Sigmoid colon (tissue), 7 donors: Measurements from ENCODE around the gene MRPL20. TPM values are rescaled to one million over a fixed set of nuclear protein-coding genes. Genes with fewer than 3 reads are reported as not detected.
A peak's percentile ranks its signal among the peaks of the same experiment; 100 is the strongest.

Source experiments
- DNase-seq: peaks from one replicate; pipeline ENCODE4 v3.0.0-alpha.2; 2019
- H3K27ac ChIP-seq, 4 donors: fragments of 200-600 bp; sonication (generic); one replicate each; pipeline ENCODE4 v1.5.1; 2016 to 2019; ENCODE audit warnings: mild to moderate bottlenecking in 1 of 4
- H3K27me3 ChIP-seq, 3 donors: fragments of 200-600 bp; sonication (generic); one replicate each; pipeline ENCODE4 v1.5.1; 2019; ENCODE audit warnings: mild to moderate bottlenecking in 1 of 3
- H3K36me3 ChIP-seq, 4 donors: fragments of 200-600 bp; sonication (generic); one replicate each; pipeline ENCODE4 v1.5.1; 2016 to 2019
- H3K4me1 ChIP-seq, 4 donors: fragments of 200-600 bp; sonication (generic); one replicate each; pipeline ENCODE4 v1.5.1; 2017 to 2019
- H3K4me3 ChIP-seq, 4 donors: fragments of 200-600 bp; sonication (generic); one replicate each; pipeline ENCODE4 v1.5.1; 2017 to 2019; ENCODE audit warnings: mild to moderate bottlenecking in 2 of 4, moderate library complexity in 1 of 4
- H3K9me3 ChIP-seq, 4 donors: fragments of 200-600 bp in 3 of 4; sonication (generic) in 3 of 4; one replicate each; pipeline versions ENCODE4 v1.5.1 to v1.6.1; 2013 to 2019
- EP300 ChIP-seq, 4 donors: sonication (generic); formaldehyde crosslinking; IDR thresholded peaks; one replicate each; pipeline ENCODE4 v1.6.1; 2017; ENCODE audit warnings: antibody characterized with exemption in 4 of 4
- POLR2A ChIP-seq, 2 donors: fragments of 450-650 bp; IDR thresholded peaks; one replicate each; pipeline ENCODE4 v1.6.1; 2016; ENCODE audit warnings: antibody characterized with exemption in 2 of 2, mild to moderate bottlenecking in 2 of 2, moderate library complexity in 2 of 2
- POLR2AphosphoS5 ChIP-seq, 4 donors: sonication (generic); formaldehyde crosslinking; IDR thresholded peaks; one replicate each; pipeline ENCODE4 v1.6.1; 2017; ENCODE audit warnings: antibody characterized with exemption in 4 of 4
- WGBS, 2 donors: extraction: QIAGEN DNeasy Blood & Tissue Kit; methylation state at CpG; one replicate each; pipeline ENCODE4 v1.1.7; 2013; 5-methylcytosine and 5-hydroxymethylcytosine counted together
- intact Hi-C: fragments of 100-400 bp; cut with DNase I; formaldehyde crosslinking; loops from one replicate; pipeline ENCODE4 v1.15.1; 2023
- polyA plus RNA-seq, 3 donors: library from polyadenylated mRNA; stranded (reverse); fragments of 200-250 nt; gene quantifications; one replicate each; pipeline ENCODE4 v1.2.3, GENCODE V29; 2013
- total RNA-seq, 4 donors: library from RNA; depleted of rRNA; stranded (reverse); fragments of >200 nt; gene quantifications; one replicate each; pipeline ENCODE4 v1.1.0, GENCODE V29; 2016
- TF ChIP-seq, protein P1 (sequence below), 4 experiments: fragments of 450-650 bp in 3 of 4; fragments of 200-600 bp in 1 of 4; IDR thresholded peaks; one replicate each; pipeline ENCODE4 v1.5.1; 2016 to 2019; ENCODE audit warnings: antibody characterized with exemption in 4 of 4, mild to moderate bottlenecking in 3 of 4, moderate library complexity in 2 of 4
- donor health status: healthy with polysubstance abuse.
- donor health status: Bipolar disorder and iron deficiency.
- donor health status: healthy.

Gene MRPL20
- total and polyA plus RNA-seq, 7 donors, result 133 to 235 (median 178) TPM

GRCh38 chr1:1402072-1402900 is 4.8 kb downstream of the MRPL20 start:
- peaks cover 0 to 58% (median 41%) of the 10 kb centered on the region in 4 donors for H3K4me1 ChIP-seq
- peaks cover 3 to 62% (median 32%) of the 10 kb centered on the region in 4 donors for H3K36me3 ChIP-seq
- intact Hi-C loops, result no loop called here
- H3K4me3 ChIP-seq, result no peak overlapping the region
- H3K27ac ChIP-seq, result peak overlapping the region in 1 of 4 donors; percentile 11
- H3K27me3 ChIP-seq, result no peaks in the 10 kb centered on the region
- H3K9me3 ChIP-seq, result no peaks in the 10 kb centered on the region
- WGBS, 2 donors, result 80 to 86% methylated on average over 20 of the region's 20 CpGs
- no peak for DNase-seq
- TF ChIP-seq, protein P1, sequence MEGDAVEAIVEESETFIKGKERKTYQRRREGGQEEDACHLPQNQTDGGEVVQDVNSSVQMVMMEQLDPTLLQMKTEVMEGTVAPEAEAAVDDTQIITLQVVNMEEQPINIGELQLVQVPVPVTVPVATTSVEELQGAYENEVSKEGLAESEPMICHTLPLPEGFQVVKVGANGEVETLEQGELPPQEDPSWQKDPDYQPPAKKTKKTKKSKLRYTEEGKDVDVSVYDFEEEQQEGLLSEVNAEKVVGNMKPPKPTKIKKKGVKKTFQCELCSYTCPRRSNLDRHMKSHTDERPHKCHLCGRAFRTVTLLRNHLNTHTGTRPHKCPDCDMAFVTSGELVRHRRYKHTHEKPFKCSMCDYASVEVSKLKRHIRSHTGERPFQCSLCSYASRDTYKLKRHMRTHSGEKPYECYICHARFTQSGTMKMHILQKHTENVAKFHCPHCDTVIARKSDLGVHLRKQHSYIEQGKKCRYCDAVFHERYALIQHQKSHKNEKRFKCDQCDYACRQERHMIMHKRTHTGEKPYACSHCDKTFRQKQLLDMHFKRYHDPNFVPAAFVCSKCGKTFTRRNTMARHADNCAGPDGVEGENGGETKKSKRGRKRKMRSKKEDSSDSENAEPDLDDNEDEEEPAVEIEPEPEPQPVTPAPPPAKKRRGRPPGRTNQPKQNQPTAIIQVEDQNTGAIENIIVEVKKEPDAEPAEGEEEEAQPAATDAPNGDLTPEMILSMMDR (IDR thresholded peaks at IDR 0.05), result peak in 2 of 4 experiments; percentile 15 to 20
- TF ChIP-seq EP300 (IDR thresholded peaks at IDR 0.05) (no peak), POLR2AphosphoS5 (IDR thresholded peaks at IDR 0.05) (no peak), POLR2A (IDR thresholded peaks at IDR 0.05) (no peak)

GRCh38 chr1:1401457-1402010 is 5.6 kb downstream of the MRPL20 start:
- no peak overlapping the region for H3K4me3 ChIP-seq
- no peaks in the 10 kb centered on the region for H3K27me3 ChIP-seq
- H3K27ac ChIP-seq, result no peak overlapping the region
- no peak for DNase-seq
- no peaks in the 10 kb centered on the region for H3K9me3 ChIP-seq
- intact Hi-C loops, result no loop called here
- TF ChIP-seq EP300 (IDR thresholded peaks at IDR 0.05) (no peak), POLR2A (IDR thresholded peaks at IDR 0.05) (no peak), POLR2AphosphoS5 (IDR thresholded peaks at IDR 0.05) (no peak)
- TF ChIP-seq, protein P1 (IDR thresholded peaks at IDR 0.05), result no peak
- peaks cover 0 to 65% (median 44%) of the 10 kb centered on the region in 4 donors for H3K4me1 ChIP-seq
- peaks cover 3 to 68% (median 36%) of the 10 kb centered on the region in 4 donors for H3K36me3 ChIP-seq
- 85 to 88% methylated on average over 7 of the region's 7 CpGs for WGBS, 2 donors

- TF ChIP-seq, protein P1 (IDR thresholded peaks at IDR 0.05), result no peak
- TF ChIP-seq EP300 (IDR thresholded peaks at IDR 0.05), result no peak
- TF ChIP-seq POLR2AphosphoS5 (IDR thresholded peaks at IDR 0.05), result no peak
- no peaks in the 10 kb centered on the region for H3K27me3 ChIP-seq
- no peak for DNase-seq
- peak overlapping the region in 1 of 4 donors; percentile 94 for H3K4me3 ChIP-seq
- intact Hi-C loops, result no loop called here
- peaks cover 0 to 59% (median 37%) of the 10 kb centered on the region in 4 donors for H3K4me1 ChIP-seq
- H3K36me3 ChIP-seq, result peaks cover 3 to 75% (median 36%) of the 10 kb centered on the region in 4 donors
- H3K9me3 ChIP-seq, result no peaks in the 10 kb centered on the region
- H3K27ac ChIP-seq, result peak overlapping the region; percentile 81 to 91 (median 88)
- WGBS, 2 donors, result 83 to 87% methylated on average over 22 of the region's 22 CpGs
Observed at GRCh38 chr1:1400576-1401456, 6.3 kb downstream of the MRPL20 start.

GRCh38 chr1:1399872-1400575 is 7.1 kb downstream of the MRPL20 start:
- peak overlapping the region; percentile 81 to 91 (median 88) for H3K27ac ChIP-seq
- DNase-seq, result no peak
- WGBS, 2 donors, result 4 to 6% methylated on average over 34 of the region's 34 CpGs
- peaks cover 3 to 77% (median 37%) of the 10 kb centered on the region in 4 donors for H3K36me3 ChIP-seq
- H3K4me1 ChIP-seq, result peaks cover 0 to 58% (median 30%) of the 10 kb centered on the region in 4 donors
- H3K4me3 ChIP-seq, result peak overlapping the region; percentile 69 to 94 (median 82)
- H3K27me3 ChIP-seq, result no peaks in the 10 kb centered on the region
- TF ChIP-seq POLR2AphosphoS5 (IDR thresholded peaks at IDR 0.05) (peak in 1 of 4 donors; percentile 39), POLR2A (IDR thresholded peaks at IDR 0.05) (no peak)
- intact Hi-C loops, result loop anchor here (1.0 kb wide), 1 partner anchor 41 kb away; no protein-coding TSS in a partner anchor
- no peaks in the 10 kb centered on the region for H3K9me3 ChIP-seq
